Gastrocnemius medialis (tissue), 4 donors: ENCODE measurements around the gene RNASE3. TPM values are rescaled to one million over a fixed set of nuclear protein-coding genes. Genes with fewer than 3 reads are reported as not detected.
"Not testable (repeated sequence)": the region's sequence is repeated elsewhere in the genome, so short reads cannot be mapped to it uniquely, and the experiment has no call there.

Experiments
- ATAC-seq, 2 donors: fragments of 150-250 bp; one replicate each; pipeline ENCODE4 v1.9.1; 2016
- DNase-seq, 2 donors: peaks; one replicate each; pipeline ENCODE4 v3.0.0-alpha.2; 2019
- H3K27ac ChIP-seq, 4 donors: fragments of 200-600 bp; sonication (generic); 1 replicate in 1 of 4; 2 replicates in 3 of 4; pipeline ENCODE4 v1.5.1; 2016 to 2018; ENCODE audit warnings: mild to moderate bottlenecking in 2 of 4, moderate library complexity in 1 of 4
- H3K27me3 ChIP-seq, 3 donors: fragments of 200-600 bp; sonication (generic) in 2 of 3; 1 replicate in 1 of 3; 2 replicates in 2 of 3; pipeline versions ENCODE4 v1.5.1 to v1.6.0; 2016 to 2019; ENCODE audit warnings: mild to moderate bottlenecking in 1 of 3, moderate library complexity in 1 of 3
- H3K36me3 ChIP-seq, 2 donors: fragments of 200-600 bp; sonication (generic) in 1 of 2; one replicate each; pipeline ENCODE4 v1.5.1; 2017 to 2018
- H3K4me1 ChIP-seq, 2 donors: fragments of 200-600 bp; sonication (generic) in 1 of 2; one replicate each; pipeline ENCODE4 v1.5.1; 2016 to 2017; ENCODE audit warnings: mild to moderate bottlenecking in 2 of 2
- H3K4me3 ChIP-seq, 4 donors: fragments of 200-600 bp; sonication (generic) in 3 of 4; 1 replicate in 1 of 4; 2 replicates in 3 of 4; pipeline ENCODE4 v1.5.1; 2016 to 2019; ENCODE audit warnings: mild to moderate bottlenecking in 2 of 4
- H3K9me3 ChIP-seq, 3 donors: fragments of 200-600 bp; sonication (generic) in 2 of 3; 1 replicate in 1 of 3; 2 replicates in 2 of 3; pipeline ENCODE4 v1.5.1; 2016 to 2019
- CTCF ChIP-seq, 5 experiments: fragments of 450-650 bp in 3 of 5; fragments of 200-600 bp in 2 of 5; sonication (generic) in 2 of 5; IDR thresholded peaks in 4 of 5; conservative IDR thresholded peaks in 1 of 5; 1 replicate in 4 of 5; 2 replicates in 1 of 5; pipeline ENCODE4 v1.5.1; 2016 to 2019; ENCODE audit warnings: antibody characterized with exemption in 5 of 5, mild to moderate bottlenecking in 3 of 5, moderate library complexity in 3 of 5
- POLR2A ChIP-seq, 2 donors: fragments of 450-650 bp; IDR thresholded peaks; one replicate each; pipeline ENCODE4 v1.6.1; 2017; ENCODE audit warnings: antibody characterized with exemption in 2 of 2, mild to moderate bottlenecking in 2 of 2, moderate library complexity in 2 of 2
- in situ Hi-C, 4 donors: fragments of 200-750 bp; cut with MboI; loops; one replicate each; pipeline versions ENCODE4 v1.15.0 to v1.8.0; 2017; ENCODE audit warnings: low sequenced_read_pairs in 4 of 4
- intact Hi-C: fragments of 100-400 bp; cut with DNase I; formaldehyde crosslinking; loops from one replicate; pipeline ENCODE4 v1.15.1; 2023; ENCODE audit warnings: low total_unique reads
- total RNA-seq, 4 donors: library from RNA; depleted of rRNA; stranded (reverse); fragments of >200 nt; gene quantifications; one replicate each; pipeline versions ENCODE4 v1.1.0 to v1.2.3, GENCODE V29; 2016

The RNASE3 gene
- total RNA-seq, 4 donors from 2014 or later: not detected

- Histone ChIP-seq H3K9me3 (no peaks in the 10 kb centered on the region), H3K36me3 (no peaks in the 10 kb centered on the region), H3K4me1 (no peaks in the 10 kb centered on the region), H3K27me3 (no peaks in the 10 kb centered on the region), H3K4me3 (no peak overlapping the region), H3K27ac (no peak overlapping the region)
- no peak for ATAC-seq
- DNase-seq: no peak
- intact Hi-C loops (no loop called here), in situ Hi-C loops (loop anchor here in 3 of 4 donors (25.0 kb wide), 2 partner anchors 95 to 245 kb away; partner anchors contain the start of genes TMEM253 (in 3 of the 3) and RNASE2 (in 1 of the 3))
- TF ChIP-seq CTCF (IDR thresholded peaks at IDR 0.05 in 4 of 5, conservative IDR thresholded peaks at IDR 0.05 in 1 of 5) (no peak), POLR2A (IDR thresholded peaks at IDR 0.05) (no peak)
These were observed 24.2 kb upstream of the RNASE3 start for GRCh38 chr14:20866963-20867362.

- Histone ChIP-seq H3K36me3 (no peaks in the 10 kb centered on the region), H3K4me1 (no peaks in the 10 kb centered on the region), H3K27ac (no peak overlapping the region), H3K27me3 (peaks cover 0 to 3% (median 0%) of the 10 kb centered on the region in 3 donors), H3K4me3 (peak overlapping the region in 3 of 4 donors; percentile 0 to 34 (median 23)), H3K9me3 (no peaks in the 10 kb centered on the region)
- intact Hi-C loops: no loop called here
- in situ Hi-C loops: loop anchor here in 3 of 4 donors (25.0 kb wide), 2 partner anchors 89 to 239 kb away; partner anchors contain the start of genes TMEM253 (in 3 of the 3) and RNASE2 (in 1 of the 3)
- TF ChIP-seq POLR2A (IDR thresholded peaks at IDR 0.05): no peak
- TF ChIP-seq CTCF (IDR thresholded peaks at IDR 0.05 in 4 of 5, conservative IDR thresholded peaks at IDR 0.05 in 1 of 5): peak in 4 of 5 experiments; percentile 29 to 71 (median 56)
- ATAC-seq (peak in 1 of 2 donors; percentile 49), DNase-seq (peak; percentile 33 to 56)
These were observed 17.6 kb upstream of the RNASE3 start for GRCh38 chr14:20873370-20874177.

GRCh38 chr14:20877016-20877415 is 14.2 kb upstream of the RNASE3 start:
- Histone ChIP-seq H3K4me3 (no peak overlapping the region), H3K27me3 (peaks cover 0 to 3% (median 0%) of the 10 kb centered on the region in 3 donors), H3K9me3 (no peaks in the 10 kb centered on the region), H3K4me1 (no peaks in the 10 kb centered on the region), H3K36me3 (no peaks in the 10 kb centered on the region), H3K27ac (no peak overlapping the region)
- DNase-seq (no peak), ATAC-seq (no peak)
- intact Hi-C loops (no loop called here), in situ Hi-C loops (no loop called here)
- TF ChIP-seq POLR2A (IDR thresholded peaks at IDR 0.05) (no peak), CTCF (IDR thresholded peaks at IDR 0.05 in 4 of 5, conservative IDR thresholded peaks at IDR 0.05 in 1 of 5) (no peak)

GRCh38 chr14:20878695-20879094 is 12.5 kb upstream of the RNASE3 start:
- Histone ChIP-seq H3K27me3 (peaks cover 0 to 3% (median 0%) of the 10 kb centered on the region in 3 donors), H3K27ac (no peak overlapping the region), H3K4me1 (no peaks in the 10 kb centered on the region), H3K36me3 (no peaks in the 10 kb centered on the region), H3K4me3 (no peak overlapping the region), H3K9me3 (no peaks in the 10 kb centered on the region)
- intact Hi-C loops (no loop called here), in situ Hi-C loops (no loop called here)
- ATAC-seq: no peak
- no peak for DNase-seq
- TF ChIP-seq CTCF (IDR thresholded peaks at IDR 0.05 in 4 of 5, conservative IDR thresholded peaks at IDR 0.05 in 1 of 5) (no peak), POLR2A (IDR thresholded peaks at IDR 0.05) (no peak)

GRCh38 chr14:20881229-20881628 is 10.0 kb upstream of the RNASE3 start:
- H3K4me3 ChIP-seq, intact Hi-C loops, H3K36me3 ChIP-seq, H3K9me3 ChIP-seq, H3K4me1 ChIP-seq, DNase-seq, ATAC-seq, H3K27ac ChIP-seq, H3K27me3 ChIP-seq, in situ Hi-C loops: not testable (repeated sequence)

GRCh38 chr14:20882787-20883186 is 8.4 kb upstream of the RNASE3 start:
- H3K4me3 ChIP-seq, H3K9me3 ChIP-seq, H3K27ac ChIP-seq, ATAC-seq, H3K4me1 ChIP-seq, intact Hi-C loops, DNase-seq, in situ Hi-C loops, H3K27me3 ChIP-seq, H3K36me3 ChIP-seq: not testable (repeated sequence)

- intact Hi-C loops, H3K27ac ChIP-seq, H3K4me1 ChIP-seq, H3K36me3 ChIP-seq, in situ Hi-C loops, ATAC-seq, H3K9me3 ChIP-seq, H3K27me3 ChIP-seq, DNase-seq, H3K4me3 ChIP-seq: not testable (repeated sequence)
These were observed 2.8 kb upstream of the RNASE3 start for GRCh38 chr14:20888411-20888810.

GRCh38 chr14:20895322-20895721 is 4.1 kb downstream of the RNASE3 start:
- in situ Hi-C loops, ATAC-seq, DNase-seq, H3K4me3 ChIP-seq, H3K27me3 ChIP-seq, H3K4me1 ChIP-seq, H3K36me3 ChIP-seq, intact Hi-C loops, H3K27ac ChIP-seq, H3K9me3 ChIP-seq: not testable (repeated sequence)
